ENCODE measurements around the gene KRT7. TPM values are rescaled to one million over a fixed set of nuclear protein-coding genes. Genes with fewer than 3 reads are reported as not detected.
A peak's percentile ranks its signal among the peaks of the same experiment; 100 is the strongest.

Gene KRT7
- total RNA-seq, 1 donor = 27.9 TPM

DNA sequence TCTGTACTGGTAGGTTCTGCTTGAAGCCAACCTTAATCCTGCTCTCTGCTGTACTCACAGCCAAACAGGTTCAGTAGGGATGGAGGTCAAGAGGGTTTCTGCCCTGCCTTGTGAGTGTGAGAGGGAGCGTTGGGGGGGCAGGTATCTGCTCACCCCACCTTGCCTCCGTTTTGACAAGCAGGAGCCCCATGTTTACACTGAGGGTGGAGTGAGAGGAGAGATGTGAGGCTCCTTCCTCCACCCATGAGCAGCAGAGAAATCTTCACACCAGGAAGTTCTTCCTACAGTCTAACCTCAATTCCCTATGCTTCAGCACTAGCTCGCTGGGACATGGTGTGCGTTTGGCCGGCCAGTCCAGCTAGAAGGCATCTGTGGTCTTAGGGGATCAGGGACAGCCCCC, 45.4 kb upstream of the KRT7 start:
- Histone ChIP-seq H2AFZ (ENCODE audit: low read length) (no peak overlapping the region), H3K27me3 (ENCODE audit: insufficient read depth, low read length) (no peaks in the 10 kb centered on the region), H3K4me3 (ENCODE audit: insufficient read depth, low read length) (no peak overlapping the region), H3K27ac (ENCODE audit: low read depth, low read length) (peak overlapping the region; percentile 42), H3K4me1 (ENCODE audit: insufficient read depth, low read length) (peaks cover 58% of the 10 kb centered on the region), H3K79me2 (ENCODE audit: insufficient read depth, low read length) (no peaks in the 10 kb centered on the region), H4K20me1 (ENCODE audit: insufficient read depth, low read length) (no peaks in the 10 kb centered on the region), H3K4me2 (ENCODE audit: insufficient read depth, low read length) (no peak overlapping the region), H3K9me3 (ENCODE audit: low read depth, low read length) (no peaks in the 10 kb centered on the region), H3K36me3 (ENCODE audit: insufficient read depth, low read length) (no peaks in the 10 kb centered on the region)
- TF ChIP-seq CTCF (IDR thresholded peaks at IDR 0.05; ENCODE audit: extremely low read depth, low read depth, low read length) = no peak
- DNase-seq (ENCODE audit: insufficient read length, low spot score, missing footprints) = peak; percentile 52

GRCh38 chr12:52188658-52189057, 44.4 kb upstream of the KRT7 start:
- Histone ChIP-seq H3K4me1 (ENCODE audit: insufficient read depth, low read length) (peaks cover 61% of the 10 kb centered on the region), H3K36me3 (ENCODE audit: insufficient read depth, low read length) (no peaks in the 10 kb centered on the region), H4K20me1 (ENCODE audit: insufficient read depth, low read length) (no peaks in the 10 kb centered on the region), H2AFZ (ENCODE audit: low read length) (peak overlapping the region; percentile 7), H3K4me2 (ENCODE audit: insufficient read depth, low read length) (no peak overlapping the region), H3K27me3 (ENCODE audit: insufficient read depth, low read length) (no peaks in the 10 kb centered on the region), H3K9me3 (ENCODE audit: low read depth, low read length) (no peaks in the 10 kb centered on the region), H3K4me3 (ENCODE audit: insufficient read depth, low read length) (no peak overlapping the region), H3K27ac (ENCODE audit: low read depth, low read length) (no peak overlapping the region), H3K79me2 (ENCODE audit: insufficient read depth, low read length) (no peaks in the 10 kb centered on the region)
- DNase-seq (ENCODE audit: insufficient read length, low spot score, missing footprints) = no peak
- TF ChIP-seq CTCF (IDR thresholded peaks at IDR 0.05; ENCODE audit: extremely low read depth, low read depth, low read length) = no peak

DNA sequence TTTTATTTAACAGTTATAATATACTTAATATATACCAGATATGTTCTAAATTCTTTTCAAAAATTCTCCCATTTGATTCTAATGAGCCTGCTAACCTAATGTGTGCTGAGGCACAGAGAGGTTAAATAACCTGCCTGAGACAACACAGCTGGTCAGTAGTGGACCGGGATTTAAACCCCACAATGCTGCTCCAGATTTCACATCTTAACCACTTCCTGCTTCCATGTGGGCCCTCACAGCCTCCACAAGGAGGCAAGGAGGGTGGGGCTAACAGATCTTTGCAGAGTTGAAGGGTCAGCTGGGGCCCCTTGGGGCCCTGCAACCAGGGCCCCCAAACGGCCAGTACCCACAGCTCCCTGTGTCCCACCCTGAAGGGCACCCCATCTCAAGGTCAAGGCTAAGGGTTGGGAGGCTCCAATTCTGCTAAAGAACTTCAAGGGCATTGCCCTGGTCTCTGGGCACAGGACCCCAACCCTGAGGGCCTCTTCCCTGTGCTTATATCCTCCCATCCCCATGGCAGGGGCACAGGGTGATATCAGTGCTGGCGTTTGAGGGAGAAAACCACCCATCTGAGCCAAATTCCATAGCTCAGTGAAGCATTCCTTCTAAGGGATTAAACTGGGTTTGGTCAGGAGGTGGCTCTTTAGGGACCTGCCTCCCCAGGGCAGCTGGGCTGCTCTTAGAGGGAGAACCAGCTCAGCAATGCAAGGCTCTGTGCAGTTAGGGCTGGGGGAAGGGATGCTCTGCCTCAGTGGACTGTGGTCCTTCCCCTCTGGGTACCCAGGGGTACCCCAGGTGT, 43.5 kb upstream of the KRT7 start:
- peaks cover 70% of the 10 kb centered on the region for H3K4me1 ChIP-seq (ENCODE audit: insufficient read depth, low read length)
- no peak overlapping the region for H3K4me3 ChIP-seq (ENCODE audit: insufficient read depth, low read length)
- no peaks in the 10 kb centered on the region for H3K79me2 ChIP-seq (ENCODE audit: insufficient read depth, low read length)
- peak; percentile 96 for DNase-seq (ENCODE audit: insufficient read length, low spot score, missing footprints)
- H4K20me1 ChIP-seq (ENCODE audit: insufficient read depth, low read length) = no peaks in the 10 kb centered on the region
- H3K27me3 ChIP-seq (ENCODE audit: insufficient read depth, low read length) = no peaks in the 10 kb centered on the region
- no peak overlapping the region for H2AFZ ChIP-seq (ENCODE audit: low read length)
- H3K27ac ChIP-seq (ENCODE audit: low read depth, low read length) = peak overlapping the region; percentile 36
- TF ChIP-seq CTCF (IDR thresholded peaks at IDR 0.05; ENCODE audit: extremely low read depth, low read depth, low read length) = no peak
- peak overlapping the region; percentile 30 for H3K4me2 ChIP-seq (ENCODE audit: insufficient read depth, low read length)
- H3K36me3 ChIP-seq (ENCODE audit: insufficient read depth, low read length) = no peaks in the 10 kb centered on the region
- H3K9me3 ChIP-seq (ENCODE audit: low read depth, low read length) = no peaks in the 10 kb centered on the region

DNA sequence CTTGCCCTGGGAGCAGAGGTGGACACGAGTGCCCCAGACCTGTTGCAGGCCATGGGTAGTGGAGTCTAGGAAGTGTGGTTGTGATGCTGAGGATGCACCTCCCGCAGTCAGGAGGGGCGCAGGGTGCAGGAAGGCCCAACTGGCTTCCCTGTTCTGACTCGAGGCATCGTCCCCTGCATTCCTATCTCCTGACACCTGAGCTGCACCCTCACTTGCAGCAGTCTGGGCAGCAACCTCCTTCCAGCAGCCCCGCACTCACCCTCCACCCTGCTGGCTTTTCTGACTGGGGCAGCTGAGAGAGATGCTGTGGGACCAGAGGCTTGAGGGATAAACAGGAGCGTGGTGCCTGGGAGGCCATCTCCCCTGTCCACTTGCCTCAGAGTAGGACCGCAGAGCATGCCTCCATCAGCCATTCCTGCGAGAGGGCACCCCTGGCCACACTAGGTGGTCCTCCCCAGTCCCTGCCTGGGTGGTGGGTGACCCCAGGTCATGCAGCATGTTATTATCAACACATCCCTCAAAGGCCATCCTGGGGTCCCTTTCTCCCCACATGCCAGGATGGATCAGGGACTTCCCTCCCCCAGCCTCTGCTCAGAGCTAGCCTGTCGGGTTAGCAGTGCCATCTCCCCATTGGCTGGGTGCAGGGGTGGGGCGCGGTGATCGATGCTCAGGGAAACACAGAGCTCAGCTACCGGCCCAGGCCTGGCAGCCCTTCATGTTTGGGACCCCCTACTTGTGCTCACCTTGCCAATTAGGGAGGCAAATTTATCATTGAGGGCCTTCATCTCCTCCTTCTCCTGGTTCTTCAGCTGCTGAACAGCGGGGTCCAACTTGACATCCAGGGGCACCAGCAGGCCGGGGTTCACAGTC, 41.9 kb upstream of the KRT7 start:
- Histone ChIP-seq H3K27me3 (ENCODE audit: insufficient read depth, low read length) (no peaks in the 10 kb centered on the region), H3K4me1 (ENCODE audit: insufficient read depth, low read length) (peaks cover 73% of the 10 kb centered on the region), H3K27ac (ENCODE audit: low read depth, low read length) (peak overlapping the region; percentile 83), H2AFZ (ENCODE audit: low read length) (no peak overlapping the region), H4K20me1 (ENCODE audit: insufficient read depth, low read length) (no peaks in the 10 kb centered on the region), H3K79me2 (ENCODE audit: insufficient read depth, low read length) (no peaks in the 10 kb centered on the region), H3K9me3 (ENCODE audit: low read depth, low read length) (no peaks in the 10 kb centered on the region), H3K4me3 (ENCODE audit: insufficient read depth, low read length) (no peak overlapping the region), H3K4me2 (ENCODE audit: insufficient read depth, low read length) (peak overlapping the region; percentile 23), H3K36me3 (ENCODE audit: insufficient read depth, low read length) (no peaks in the 10 kb centered on the region)
- no peak for TF ChIP-seq CTCF (IDR thresholded peaks at IDR 0.05; ENCODE audit: extremely low read depth, low read depth, low read length)
- peak; percentile 86 for DNase-seq (ENCODE audit: insufficient read length, low spot score, missing footprints)
